Ovary (tissue), 3 donors: ENCODE measurements around the gene SEZ6.

Experiments used
- CTCF ChIP-seq, 3 donors: fragments of 450-650 bp in 2 of 3; fragments of 200-600 bp in 1 of 3; IDR thresholded peaks; one replicate each; pipeline versions ENCODE4 v1.5.1 to v1.8.0; 2016 to 2022; ENCODE audit warnings: antibody characterized with exemption in 3 of 3, mild to moderate bottlenecking in 1 of 3
- EP300 ChIP-seq: sonication (generic); formaldehyde crosslinking; IDR thresholded peaks from one replicate; pipeline ENCODE4 v1.6.1; 2017; ENCODE audit warnings: antibody characterized with exemption
- POLR2A ChIP-seq: fragments of 450-650 bp; IDR thresholded peaks from one replicate; pipeline ENCODE4 v1.6.1; 2017; ENCODE audit warnings: antibody characterized with exemption, mild to moderate bottlenecking, moderate library complexity
- donor health status: DM: no; HTN: no; CAD: no.

GRCh38 chr17:28935744-28936460 lies 69.9 kb downstream of the SEZ6 start:
- no peak for TF ChIP-seq CTCF (IDR thresholded peaks at IDR 0.05)
- TF ChIP-seq POLR2A, result no peak
- TF ChIP-seq EP300, result no peak
